ENCODE measurements around the gene BRAF. TPM values are rescaled to one million over a fixed set of nuclear protein-coding genes. Genes with fewer than 3 reads are reported as not detected.
"Not testable (repeated sequence)": the region's sequence is repeated elsewhere in the genome, so short reads cannot be mapped to it uniquely, and the experiment has no call there.

The BRAF gene
- total RNA-seq, 3 donors from 2014 or later: 25.5 to 44.2 (median 29.2) TPM

GRCh38 chr7:140896996-140897395 is 27.7 kb downstream of the BRAF start:
- Histone ChIP-seq H3K36me3 (ENCODE audit: low read depth) (no peaks in the 10 kb centered on the region), H3K4me3 (no peak overlapping the region), H3K4me1 (ENCODE audit: low read depth) (peaks cover 3% of the 10 kb centered on the region), H3K9me3 (no peaks in the 10 kb centered on the region)
- DNase-seq: no peak
- TF ChIP-seq, protein P1, sequence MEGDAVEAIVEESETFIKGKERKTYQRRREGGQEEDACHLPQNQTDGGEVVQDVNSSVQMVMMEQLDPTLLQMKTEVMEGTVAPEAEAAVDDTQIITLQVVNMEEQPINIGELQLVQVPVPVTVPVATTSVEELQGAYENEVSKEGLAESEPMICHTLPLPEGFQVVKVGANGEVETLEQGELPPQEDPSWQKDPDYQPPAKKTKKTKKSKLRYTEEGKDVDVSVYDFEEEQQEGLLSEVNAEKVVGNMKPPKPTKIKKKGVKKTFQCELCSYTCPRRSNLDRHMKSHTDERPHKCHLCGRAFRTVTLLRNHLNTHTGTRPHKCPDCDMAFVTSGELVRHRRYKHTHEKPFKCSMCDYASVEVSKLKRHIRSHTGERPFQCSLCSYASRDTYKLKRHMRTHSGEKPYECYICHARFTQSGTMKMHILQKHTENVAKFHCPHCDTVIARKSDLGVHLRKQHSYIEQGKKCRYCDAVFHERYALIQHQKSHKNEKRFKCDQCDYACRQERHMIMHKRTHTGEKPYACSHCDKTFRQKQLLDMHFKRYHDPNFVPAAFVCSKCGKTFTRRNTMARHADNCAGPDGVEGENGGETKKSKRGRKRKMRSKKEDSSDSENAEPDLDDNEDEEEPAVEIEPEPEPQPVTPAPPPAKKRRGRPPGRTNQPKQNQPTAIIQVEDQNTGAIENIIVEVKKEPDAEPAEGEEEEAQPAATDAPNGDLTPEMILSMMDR (IDR thresholded peaks at IDR 0.05): no peak
- no peak for ATAC-seq
- intact Hi-C loops (cut with DNase I, micrococcal nuclease): no loop called here

DNA sequence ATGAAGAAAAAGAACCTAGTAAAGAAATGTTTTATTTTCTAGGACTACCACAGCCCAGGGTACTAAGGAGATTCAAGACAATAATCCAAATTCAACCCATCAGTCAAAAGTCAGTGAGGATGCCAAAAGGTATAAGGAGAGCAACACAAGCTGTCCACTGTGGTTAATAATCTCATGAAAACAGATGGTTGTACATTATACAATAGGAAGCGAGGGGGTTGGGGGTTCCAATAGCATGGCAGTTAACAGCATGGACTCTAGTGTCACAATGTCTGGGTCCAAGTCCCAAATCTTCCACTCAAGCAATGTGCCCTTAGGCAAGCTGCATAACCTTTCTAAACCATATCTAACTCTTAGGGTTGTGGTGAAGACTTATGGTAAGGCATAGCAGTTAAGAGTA is 35.1 kb downstream of the BRAF start:
- intact Hi-C loops (cut with DNase I, micrococcal nuclease): no loop called here
- Histone ChIP-seq H3K4me1 (ENCODE audit: low read depth) (peaks cover 6% of the 10 kb centered on the region), H3K36me3 (ENCODE audit: low read depth) (no peaks in the 10 kb centered on the region), H3K9me3 (no peaks in the 10 kb centered on the region), H3K4me3 (no peak overlapping the region)
- TF ChIP-seq, protein P1 (IDR thresholded peaks at IDR 0.05): no peak
- DNase-seq (no peak), ATAC-seq (no peak)

DNA sequence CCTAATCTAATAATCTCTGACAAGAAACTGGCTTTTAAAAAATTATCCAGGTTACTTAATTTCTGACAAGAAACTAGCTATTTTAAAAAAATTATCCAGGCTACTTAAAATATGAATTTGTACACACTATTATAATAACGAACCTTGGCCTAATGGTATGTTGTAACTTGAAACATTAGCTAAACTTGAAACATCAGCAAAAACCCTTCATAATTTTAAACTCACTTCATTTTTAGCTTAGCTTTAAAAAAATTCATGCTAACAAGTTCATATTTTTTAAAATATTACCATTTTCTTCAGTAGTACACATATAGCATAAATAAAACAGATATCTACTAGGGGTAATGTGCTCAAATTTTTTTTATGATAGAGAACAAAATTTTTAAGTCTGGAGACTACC is 35.6 kb downstream of the BRAF start:
- Histone ChIP-seq H3K36me3 (ENCODE audit: low read depth) (no peaks in the 10 kb centered on the region), H3K4me1 (ENCODE audit: low read depth) (peaks cover 6% of the 10 kb centered on the region), H3K4me3 (no peak overlapping the region), H3K9me3 (no peaks in the 10 kb centered on the region)
- DNase-seq (no peak), ATAC-seq (no peak)
- TF ChIP-seq, protein P1 (IDR thresholded peaks at IDR 0.05): no peak
- intact Hi-C loops (cut with DNase I, micrococcal nuclease): no loop called here

GRCh38 chr7:140888087-140888486 is 36.6 kb downstream of the BRAF start:
- Histone ChIP-seq H3K9me3 (no peaks in the 10 kb centered on the region), H3K4me1 (ENCODE audit: low read depth) (peaks cover 3% of the 10 kb centered on the region), H3K4me3 (no peak overlapping the region), H3K36me3 (ENCODE audit: low read depth) (no peaks in the 10 kb centered on the region)
- TF ChIP-seq, protein P1 (IDR thresholded peaks at IDR 0.05): no peak
- ATAC-seq: no peak
- DNase-seq: no peak
- intact Hi-C loops (cut with DNase I, micrococcal nuclease): no loop called here

DNA sequence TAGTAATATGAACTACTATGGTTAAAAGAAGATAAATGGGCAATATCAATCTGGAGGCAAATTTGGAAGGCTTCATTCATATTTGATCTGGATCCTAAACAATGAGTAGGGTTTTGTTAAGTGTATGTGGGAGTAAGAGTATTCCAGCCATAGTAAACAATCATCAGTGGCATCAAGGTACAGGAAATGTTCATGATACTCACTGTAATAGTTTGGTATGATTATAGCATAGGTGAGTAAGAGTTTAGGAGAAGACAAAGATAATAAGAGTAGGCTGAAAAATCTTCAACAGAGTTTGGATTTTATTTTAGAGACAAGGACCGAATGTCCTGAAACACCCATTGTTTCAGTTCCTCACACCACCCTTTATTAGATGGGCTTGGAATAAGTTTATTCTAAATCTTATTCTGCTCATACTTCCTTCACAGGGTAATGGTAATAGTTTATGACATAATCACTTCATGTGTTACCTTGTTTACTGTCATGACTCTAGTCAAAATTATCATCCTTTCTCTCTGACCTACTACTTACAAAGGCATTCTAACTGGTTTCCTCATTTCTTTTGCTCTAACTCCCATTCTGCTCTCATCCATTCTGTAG is 38.9 kb downstream of the BRAF start:
- Histone ChIP-seq H3K9me3 (no peaks in the 10 kb centered on the region), H3K4me3 (no peak overlapping the region), H3K4me1 (ENCODE audit: low read depth) (peaks cover 3% of the 10 kb centered on the region), H3K36me3 (ENCODE audit: low read depth) (no peaks in the 10 kb centered on the region)
- TF ChIP-seq, protein P1 (IDR thresholded peaks at IDR 0.05): no peak
- DNase-seq: no peak
- intact Hi-C loops (cut with DNase I, micrococcal nuclease): no loop called here
- ATAC-seq: no peak

GRCh38 chr7:140883378-140883777 is 41.4 kb downstream of the BRAF start:
- Histone ChIP-seq H3K4me1 (ENCODE audit: low read depth) (peaks cover 3% of the 10 kb centered on the region), H3K9me3 (no peaks in the 10 kb centered on the region), H3K4me3 (no peak overlapping the region), H3K36me3 (ENCODE audit: low read depth) (no peaks in the 10 kb centered on the region)
- DNase-seq (no peak), ATAC-seq (no peak)
- intact Hi-C loops (cut with DNase I, micrococcal nuclease): no loop called here
- TF ChIP-seq, protein P1 (IDR thresholded peaks at IDR 0.05): no peak

GRCh38 chr7:140882834-140883233 is 41.9 kb downstream of the BRAF start:
- ATAC-seq; H3K4me1 ChIP-seq (ENCODE audit: low read depth); H3K4me3 ChIP-seq; DNase-seq; H3K36me3 ChIP-seq (ENCODE audit: low read depth); intact Hi-C loops (cut with DNase I, micrococcal nuclease); H3K9me3 ChIP-seq: not testable (repeated sequence)

Measured in mucosa of descending colon (tissue), 3 donors.